BLaER1 (cell line): ENCODE data around the gene TMX3.

Source experiments
- H3K27ac ChIP-seq: shearing (Covaris generic); formaldehyde crosslinking; 2 replicates; pipeline ENCODE4 v1.8.1; 2022
- H3K27me3 ChIP-seq: shearing (Covaris generic); formaldehyde crosslinking; 2 replicates; pipeline ENCODE4 v1.8.1; 2022
- H3K36me3 ChIP-seq: shearing (Covaris generic); formaldehyde crosslinking; 2 replicates; pipeline ENCODE4 v1.8.1; 2022
- H3K4me1 ChIP-seq: shearing (Covaris generic); formaldehyde crosslinking; 2 replicates; pipeline ENCODE4 v1.8.1; 2022
- H3K4me2 ChIP-seq: shearing (Covaris generic); formaldehyde crosslinking; 2 replicates; pipeline ENCODE4 v1.8.1; 2022
- H3K4me3 ChIP-seq: shearing (Covaris generic); formaldehyde crosslinking; 2 replicates; pipeline ENCODE4 v1.8.1; 2022
- H3K9ac ChIP-seq: shearing (Covaris generic); formaldehyde crosslinking; 2 replicates; pipeline ENCODE4 v1.8.1; 2022
- H3K9me3 ChIP-seq: shearing (Covaris generic); formaldehyde crosslinking; 2 replicates; pipeline ENCODE4 v1.8.1; 2022
- H4K20me1 ChIP-seq: shearing (Covaris generic); formaldehyde crosslinking; 2 replicates; pipeline ENCODE4 v1.8.1; 2022
- Cebpa-rat ChIP-seq: shearing (Covaris generic); IDR thresholded peaks from 2 replicates; pipeline ENCODE4 v1.8.1; 2022

The TMX3 gene

GRCh38 chr18:68714712-68715496 lies at the start of gene TMX3:
Gene TMX3 (minus strand): TSS chr18:68715108. CDS start chr18:68714981, 127 bp downstream.
- no peaks in the 10 kb centered on the region; the same call in 1 of the 2 replicates for H3K9me3 ChIP-seq
- H3K27ac ChIP-seq = peak within 1 kb of the TSS; percentile 92
- peak within 1 kb of the TSS; percentile 95 for H3K4me2 ChIP-seq
- peak within 1 kb of the TSS; percentile 96 for H3K9ac ChIP-seq
- H3K4me1 ChIP-seq = peaks cover 28% of the 10 kb centered on the region
- H3K27me3 ChIP-seq = no peaks in the 10 kb centered on the region
- peaks cover 33% of the 10 kb centered on the region for H4K20me1 ChIP-seq
- H3K36me3 ChIP-seq = peaks cover 31% of the 10 kb centered on the region
- TF ChIP-seq Cebpa-rat = no peak
- H3K4me3 ChIP-seq = peak within 1 kb of the TSS; percentile 100

GRCh38 chr18:68764016-68764415 lies 49.1 kb upstream of the TMX3 start:
- Histone ChIP-seq H3K27ac (no peak overlapping the region), H3K4me3 (no peak overlapping the region), H3K4me2 (peak overlapping the region; percentile 77; the same call in 1 of the 2 replicates), H3K9ac (no peak overlapping the region), H3K9me3 (no peaks in the 10 kb centered on the region), H3K36me3 (no peaks in the 10 kb centered on the region), H4K20me1 (no peaks in the 10 kb centered on the region), H3K27me3 (no peaks in the 10 kb centered on the region), H3K4me1 (peaks cover 25% of the 10 kb centered on the region)
- TF ChIP-seq Cebpa-rat = no peak

GRCh38 chr18:68763083-68763482 lies 48.2 kb upstream of the TMX3 start:
- Histone ChIP-seq H3K4me3 (peak overlapping the region; percentile 39; the same call in 1 of the 2 replicates), H3K9me3 (no peaks in the 10 kb centered on the region), H3K36me3 (no peaks in the 10 kb centered on the region), H3K4me1 (peaks cover 25% of the 10 kb centered on the region), H3K27me3 (no peaks in the 10 kb centered on the region), H3K27ac (peak overlapping the region; percentile 26; the same call in 1 of the 2 replicates), H3K9ac (no peak overlapping the region), H3K4me2 (peak overlapping the region; percentile 77), H4K20me1 (no peaks in the 10 kb centered on the region)
- TF ChIP-seq Cebpa-rat = no peak

GRCh38 chr18:68759308-68759707 lies 44.4 kb upstream of the TMX3 start:
- Histone ChIP-seq H3K4me3 (no peak overlapping the region), H3K36me3 (no peaks in the 10 kb centered on the region), H3K27ac (no peak overlapping the region), H3K9me3 (no peaks in the 10 kb centered on the region), H4K20me1 (no peaks in the 10 kb centered on the region), H3K4me1 (peaks cover 25% of the 10 kb centered on the region), H3K4me2 (no peak overlapping the region), H3K27me3 (no peaks in the 10 kb centered on the region), H3K9ac (no peak overlapping the region)
- TF ChIP-seq Cebpa-rat = no peak

GRCh38 chr18:68757126-68757525 lies 42.2 kb upstream of the TMX3 start:
- Histone ChIP-seq H3K9ac (no peak overlapping the region), H3K9me3 (no peaks in the 10 kb centered on the region)

GRCh38 chr18:68742206-68742605 lies 27.3 kb upstream of the TMX3 start:
- H3K27ac ChIP-seq = no peak overlapping the region
- no peaks in the 10 kb centered on the region for H3K36me3 ChIP-seq
- no peaks in the 10 kb centered on the region for H3K27me3 ChIP-seq
- no peak overlapping the region for H3K9ac ChIP-seq
- H3K4me3 ChIP-seq = no peak overlapping the region
- no peak for TF ChIP-seq Cebpa-rat
- no peaks in the 10 kb centered on the region for H3K9me3 ChIP-seq
- H3K4me2 ChIP-seq = no peak overlapping the region
- H4K20me1 ChIP-seq = no peaks in the 10 kb centered on the region
- no peaks in the 10 kb centered on the region for H3K4me1 ChIP-seq

More at GRCh38 chr18:68757126-68757525, 42.2 kb upstream of the TMX3 start:
- Histone ChIP-seq H3K4me1 (peaks cover 4% of the 10 kb centered on the region), H3K36me3 (no peaks in the 10 kb centered on the region), H3K4me3 (no peak overlapping the region), H3K27me3 (no peaks in the 10 kb centered on the region), H3K4me2 (no peak overlapping the region), H3K27ac (no peak overlapping the region), H4K20me1 (no peaks in the 10 kb centered on the region)
- TF ChIP-seq Cebpa-rat = no peak

- Histone ChIP-seq H3K27me3 (no peaks in the 10 kb centered on the region), H3K4me1 (no peaks in the 10 kb centered on the region), H3K9me3 (no peaks in the 10 kb centered on the region), H4K20me1 (no peaks in the 10 kb centered on the region), H3K4me3 (no peak overlapping the region), H3K9ac (no peak overlapping the region), H3K27ac (no peak overlapping the region), H3K36me3 (no peaks in the 10 kb centered on the region), H3K4me2 (no peak overlapping the region)
- TF ChIP-seq Cebpa-rat = no peak
Observed at GRCh38 chr18:68740966-68741365, 26.1 kb upstream of the TMX3 start.

- Histone ChIP-seq H3K27me3 (no peaks in the 10 kb centered on the region), H3K36me3 (no peaks in the 10 kb centered on the region), H3K4me1 (no peaks in the 10 kb centered on the region), H3K4me2 (no peak overlapping the region), H4K20me1 (no peaks in the 10 kb centered on the region), H3K4me3 (no peak overlapping the region), H3K9ac (no peak overlapping the region), H3K9me3 (no peaks in the 10 kb centered on the region), H3K27ac (no peak overlapping the region)
- no peak for TF ChIP-seq Cebpa-rat
Observed at GRCh38 chr18:68739462-68739861, 24.6 kb upstream of the TMX3 start.

- Histone ChIP-seq H4K20me1 (no peaks in the 10 kb centered on the region), H3K27me3 (no peaks in the 10 kb centered on the region), H3K9me3 (no peaks in the 10 kb centered on the region), H3K4me1 (no peaks in the 10 kb centered on the region), H3K36me3 (no peaks in the 10 kb centered on the region), H3K27ac (no peak overlapping the region), H3K4me2 (no peak overlapping the region), H3K9ac (no peak overlapping the region), H3K4me3 (no peak overlapping the region)
- TF ChIP-seq Cebpa-rat = no peak
Observed at GRCh38 chr18:68738564-68738963, 23.7 kb upstream of the TMX3 start.

- no peak overlapping the region for H3K4me3 ChIP-seq
- no peaks in the 10 kb centered on the region for H3K4me1 ChIP-seq
- H3K27ac ChIP-seq = no peak overlapping the region
- H3K27me3 ChIP-seq = no peaks in the 10 kb centered on the region
- no peak for TF ChIP-seq Cebpa-rat
- no peak overlapping the region for H3K9ac ChIP-seq
- H3K36me3 ChIP-seq = no peaks in the 10 kb centered on the region
- H3K9me3 ChIP-seq = no peaks in the 10 kb centered on the region
- no peaks in the 10 kb centered on the region for H4K20me1 ChIP-seq
- H3K4me2 ChIP-seq = no peak overlapping the region
Observed at GRCh38 chr18:68735483-68736343, 20.8 kb upstream of the TMX3 start.
